H1 (cell line): ENCODE measurements around the gene WIPF1. TPM values are rescaled to one million over a fixed set of nuclear protein-coding genes. Genes with fewer than 3 reads are reported as not detected.
A peak's percentile ranks its signal among the peaks of the same experiment; 100 is the strongest.

Experiments used
- CTCF ChIA-PET: fragments of 300-600 bp; sonication (Branson Sonifier 250); formaldehyde crosslinking; loops from one replicate; lab custom pipeline; 2021; ENCODE audit not compliant: partially characterized antibody; lab: Charles Lee
- POLR2A ChIA-PET: fragments of 300-600 bp; sonication (Branson Sonifier 250); formaldehyde crosslinking; loops from one replicate; lab custom pipeline; 2021; ENCODE audit warnings: inconsistent platforms; ENCODE audit not compliant: partially characterized antibody; lab: Charles Lee
- DNase-seq, 2 experiments: peaks; one replicate each; pipeline versions ENCODE4 v3.0.0 to v3.0.0-alpha.2; 2010 to 2022; ENCODE audit warnings: low spot score in 2 of 2, low read depth in 1 of 2, mixed read lengths in 1 of 2
- FAIRE-seq: peaks from 2 replicates; lab custom pipeline; 2011; peaks lifted over from hg19 to GRCh38; lab: Jason Lieb, UNC
- H2AFZ ChIP-seq: 2 replicates; pipeline ENCODE4 v1.8.1; 2012; ENCODE audit warnings: low read length, inconsistent platforms
- H2AK5ac ChIP-seq: 2 replicates; pipeline ENCODE4 v1.6.1; 2013; ENCODE audit warnings: low read depth, low read length
- H2BK120ac ChIP-seq: replicated peaks from 2 replicates; pipeline ENCODE3; 2013; ENCODE audit warnings: low read depth, low read length, inconsistent platforms
- H2BK12ac ChIP-seq: 2 replicates; pipeline ENCODE4 v1.6.1; 2013; ENCODE audit warnings: low read depth, low read length
- H2BK15ac ChIP-seq: 2 replicates; pipeline ENCODE4 v1.6.1; 2013; ENCODE audit warnings: low read length
- H2BK20ac ChIP-seq: 2 replicates; pipeline ENCODE4 v1.6.1; 2013; ENCODE audit warnings: low read length
- H2BK5ac ChIP-seq: 2 replicates; pipeline ENCODE4 v1.6.1; 2013; ENCODE audit warnings: low read depth, low read length
- H3K14ac ChIP-seq: 2 replicates; pipeline ENCODE4 v1.6.1; 2013; ENCODE audit warnings: inconsistent platforms; ENCODE audit not compliant: insufficient read length
- H3K18ac ChIP-seq: 2 replicates; pipeline ENCODE4 v1.6.1; 2013; ENCODE audit warnings: low read length; ENCODE audit errors: extremely low read depth
- H3K23ac ChIP-seq: 2 replicates; pipeline ENCODE4 v1.6.1; 2013; ENCODE audit warnings: inconsistent platforms; ENCODE audit not compliant: insufficient read length
- H3K23me2 ChIP-seq: 2 replicates; pipeline ENCODE4 v1.6.1; 2013; ENCODE audit warnings: low read depth, low read length
- H3K27ac ChIP-seq: 2 replicates; pipeline ENCODE4 v1.6.1; 2011; ENCODE audit warnings: low read depth, low read length, inconsistent platforms
- H3K27me3 ChIP-seq, 4 experiments: replicated peaks in 1 of 4; 1 replicate in 1 of 4; 2 replicates in 3 of 4; pipeline versions ENCODE4 v1.6.1 to v1.8.1; 2011 to 2013; ENCODE audit warnings: low read length in 3 of 4, mild to moderate bottlenecking in 3 of 4, inconsistent platforms in 2 of 4, mixed read lengths in 2 of 4, moderate library complexity in 1 of 4; ENCODE audit not compliant: control insufficient read depth in 3 of 4, insufficient read depth in 3 of 4; ENCODE audit errors: extremely low read depth in 1 of 4
- H3K36me3 ChIP-seq, 4 experiments: 2 replicates each; pipeline versions ENCODE4 v1.6.1 to v1.8.1; 2011 to 2013; ENCODE audit warnings: mild to moderate bottlenecking in 4 of 4, low read length in 3 of 4, moderate library complexity in 2 of 4, control low read depth in 1 of 4, inconsistent platforms in 1 of 4; ENCODE audit not compliant: insufficient read depth in 4 of 4, control insufficient read depth in 2 of 4
- H3K4ac ChIP-seq: replicated peaks from 2 replicates; pipeline ENCODE3; 2013; ENCODE audit warnings: low read length, low read depth, mixed read lengths, inconsistent platforms; ENCODE audit not compliant: insufficient read length
- H3K4me1 ChIP-seq, 4 experiments: replicated peaks in 1 of 4; 1 replicate in 1 of 4; 2 replicates in 3 of 4; pipeline versions ENCODE4 v1.6.1 to v1.8.1; 2011 to 2013; ENCODE audit warnings: low read length in 3 of 4, inconsistent platforms in 2 of 4, mixed read lengths in 1 of 4; ENCODE audit not compliant: insufficient read depth in 4 of 4, control insufficient read depth in 3 of 4
- H3K4me2 ChIP-seq, 2 experiments: 2 replicates each; pipeline versions ENCODE4 v1.6.1 to v1.8.1; 2011 to 2013; ENCODE audit warnings: low read depth in 2 of 2, low read length in 2 of 2, control low read depth in 1 of 2, inconsistent platforms in 1 of 2, mild to moderate bottlenecking in 1 of 2; ENCODE audit not compliant: insufficient read depth in 1 of 2
- H3K4me3 ChIP-seq, 4 experiments: fragments of 200-600, 300-600 bp in 1 of 4; sonication (generic), shearing (Covaris generic), sonication (Bioruptor Twin) in 1 of 4; 2 replicates each; pipeline versions ENCODE4 v1.5.1 to v1.8.1; 2011 to 2016; ENCODE audit warnings: low read length in 4 of 4, low read depth in 3 of 4, control low read depth in 2 of 4, inconsistent platforms in 2 of 4, mild to moderate bottlenecking in 2 of 4, mixed read lengths in 1 of 4, moderate library complexity in 1 of 4; ENCODE audit not compliant: insufficient read depth in 2 of 4; ENCODE audit errors: extremely low read depth in 1 of 4
- H3K56ac ChIP-seq: replicated peaks from 2 replicates; pipeline ENCODE3; 2013; ENCODE audit warnings: low read depth, mild to moderate bottlenecking, mixed read lengths, low read length, inconsistent platforms; ENCODE audit not compliant: insufficient read length
- H3K79me1 ChIP-seq: 2 replicates; pipeline ENCODE4 v1.6.1; 2013; ENCODE audit warnings: low read depth, low read length, control low read depth
- H3K79me2 ChIP-seq, 2 experiments: 2 replicates each; pipeline versions ENCODE4 v1.6.1 to v1.8.1; 2012 to 2013; ENCODE audit warnings: low read length in 2 of 2, mild to moderate bottlenecking in 2 of 2, inconsistent platforms in 1 of 2; ENCODE audit not compliant: insufficient read depth in 2 of 2, control insufficient read depth in 1 of 2
- H3K9ac ChIP-seq, 4 experiments: replicated peaks in 1 of 4; 1 replicate in 1 of 4; 2 replicates in 3 of 4; pipeline versions ENCODE4 v1.6.1 to v1.8.1; 2011 to 2013; ENCODE audit warnings: low read depth in 3 of 4, low read length in 3 of 4, control low read depth in 2 of 4, mild to moderate bottlenecking in 2 of 4, moderate library complexity in 2 of 4, inconsistent platforms in 1 of 4; ENCODE audit errors: extremely low read depth in 1 of 4
- H3K9me3 ChIP-seq, 2 experiments: 2 replicates each; pipeline versions ENCODE4 v1.6.1 to v1.8.1; 2012 to 2013; ENCODE audit warnings: mild to moderate bottlenecking in 2 of 2, moderate library complexity in 2 of 2, control low read depth in 1 of 2, inconsistent platforms in 1 of 2, low read depth in 1 of 2, low read length in 1 of 2, mixed read lengths in 1 of 2; ENCODE audit not compliant: insufficient read depth in 2 of 2
- H4K20me1 ChIP-seq, 2 experiments: replicated peaks in 1 of 2; 2 replicates each; pipeline versions ENCODE3 to v1.8.1; 2011 to 2013; ENCODE audit warnings: inconsistent platforms in 2 of 2, low read length in 2 of 2, mild to moderate bottlenecking in 1 of 2; ENCODE audit not compliant: insufficient read depth in 2 of 2, control insufficient read depth in 1 of 2
- H4K5ac ChIP-seq: 2 replicates; pipeline ENCODE4 v1.6.1; 2013; ENCODE audit warnings: low read length, low read depth, mixed read lengths, inconsistent platforms; ENCODE audit not compliant: insufficient read length
- H4K8ac ChIP-seq: 2 replicates; pipeline ENCODE4 v1.8.0; 2013; ENCODE audit warnings: mild to moderate bottlenecking, moderate library complexity, low read length, inconsistent platforms; ENCODE audit not compliant: insufficient read depth; ENCODE audit errors: extremely low read depth
- H4K91ac ChIP-seq: replicated peaks from 2 replicates; pipeline ENCODE3; 2013; ENCODE audit warnings: low read length, mixed read lengths, inconsistent platforms; ENCODE audit not compliant: insufficient read length
- ASH2L ChIP-seq: fragments of 200-600, 300-600 bp; sonication (generic); IDR thresholded peaks from one replicate; pipeline ENCODE4 v1.7.1; 2017; ENCODE audit warnings: low read length
- EP300 ChIP-seq, 2 experiments: IDR thresholded peaks; 1 replicate in 1 of 2; 2 replicates in 1 of 2; pipeline ENCODE4 v1.6.1; 2011 to 2012; ENCODE audit warnings: low read depth in 2 of 2, low read length in 2 of 2, mild to moderate bottlenecking in 2 of 2, borderline replicate concordance in 1 of 2, inconsistent platforms in 1 of 2, moderate library complexity in 1 of 2
- FOSL1 ChIP-seq: IDR thresholded peaks from 2 replicates; pipeline ENCODE4 v1.6.1; 2011; ENCODE audit warnings: mild to moderate bottlenecking, low read depth, low read length, moderate library complexity; ENCODE audit not compliant: insufficient read depth
- HDAC6 ChIP-seq: IDR thresholded peaks from one replicate; pipeline ENCODE4 v1.7.1; 2012; ENCODE audit warnings: low read depth, mild to moderate bottlenecking, inconsistent platforms, low read length, moderate library complexity
- JUN ChIP-seq: IDR thresholded peaks from 2 replicates; pipeline ENCODE4 v1.6.1; 2011; ENCODE audit warnings: low read depth, mild to moderate bottlenecking, improper control_type of control experiment, low read length
- MAFK ChIP-seq: IDR thresholded peaks from 2 replicates; pipeline ENCODE4 v1.6.1; 2012; ENCODE audit warnings: low read depth, mild to moderate bottlenecking, improper control_type of control experiment, low read length
- NRF1 ChIP-seq: IDR thresholded peaks from 2 replicates; pipeline ENCODE4 v1.6.1; 2011; ENCODE audit warnings: mild to moderate bottlenecking, low read depth, low read length, improper control_type of control experiment
- POU5F1 ChIP-seq: IDR thresholded peaks from 2 replicates; pipeline ENCODE4 v1.6.1; 2011; ENCODE audit warnings: low read depth, mild to moderate bottlenecking, low read length, moderate library complexity
- RBBP5 ChIP-seq: IDR thresholded peaks from 2 replicates; pipeline ENCODE4 v1.7.1; 2012; ENCODE audit warnings: low read depth, mild to moderate bottlenecking, inconsistent platforms, low read length, moderate library complexity, borderline replicate concordance
- RXRA ChIP-seq: IDR thresholded peaks from 2 replicates; pipeline ENCODE4 v1.6.1; 2011; ENCODE audit warnings: low read depth, mild to moderate bottlenecking, low read length, moderate library complexity; ENCODE audit not compliant: insufficient read depth
- SIX5 ChIP-seq: IDR thresholded peaks from 2 replicates; pipeline ENCODE4 v1.6.1; 2011; ENCODE audit warnings: mild to moderate bottlenecking, low read depth, low read length
- SP1 ChIP-seq: IDR thresholded peaks from 2 replicates; pipeline ENCODE4 v1.6.1; 2011; ENCODE audit warnings: low read depth, low read length
- TEAD4 ChIP-seq: IDR thresholded peaks from 2 replicates; pipeline ENCODE4 v1.6.1; 2012; ENCODE audit warnings: low read depth, low read length, inconsistent platforms, mixed read lengths
- YY1 ChIP-seq: IDR thresholded peaks from 2 replicates; pipeline ENCODE4 v1.6.1; 2011; ENCODE audit warnings: low read depth, mild to moderate bottlenecking, low read length
- ZNF274 ChIP-seq: IDR thresholded peaks from 2 replicates; pipeline ENCODE4 v1.7.0; 2012; ENCODE audit warnings: low read length, borderline replicate concordance; ENCODE audit errors: extremely low read depth
- WGBS, 2 experiments: shearing (Covaris generic) in 1 of 2; methylation state at CpG; one replicate each; pipeline versions ENCODE4 v1.1.6 to v1.1.7; 2013 to 2015; ENCODE audit warnings: low lambda C conversion rate in 2 of 2, mixed read lengths in 2 of 2, inconsistent platforms in 1 of 2, low coverage in 1 of 2, missing lambda C conversion rate in 1 of 2; ENCODE audit not compliant: insufficient replicate concordance in 2 of 2, insufficient coverage in 1 of 2, insufficient read length in 1 of 2; ENCODE audit errors: extremely low coverage in 1 of 2, missing lambda C conversion rate in 1 of 2; 5-methylcytosine and 5-hydroxymethylcytosine counted together
- polyA plus RNA-seq, 7 experiments: library from polyadenylated mRNA; depleted of rRNA in 3 of 7; stranded (reverse) in 5 of 7; unstranded in 2 of 7; fragments of >200 nt in 5 of 7; fragments of 200-250 nt in 2 of 7; gene quantifications; 1 replicate in 5 of 7; 2 replicates in 1 of 7; 4 replicates in 1 of 7; pipeline versions ENCODE4 v1.2.1 to v1.2.3, GENCODE V29; 2011 to 2013; ENCODE audit warnings: missing spikeins in 2 of 7, mixed read lengths in 2 of 7
- total RNA-seq: library from RNA; stranded (reverse); fragmentation: NEBNext Ultra II Directional; extraction: Animal tissue kit (Norgen Biotek cat#: 25700); gene quantifications from 2 replicates; pipeline ENCODE4 v1.2.1, GENCODE V29; 2021

WIPF1 gene
- total and polyA plus RNA-seq, 2 of the 8 experiments (the other 6 are each of a cell fraction or from before 2014, with no cell fraction given), result 4.7 to 5.2 TPM

DNA sequence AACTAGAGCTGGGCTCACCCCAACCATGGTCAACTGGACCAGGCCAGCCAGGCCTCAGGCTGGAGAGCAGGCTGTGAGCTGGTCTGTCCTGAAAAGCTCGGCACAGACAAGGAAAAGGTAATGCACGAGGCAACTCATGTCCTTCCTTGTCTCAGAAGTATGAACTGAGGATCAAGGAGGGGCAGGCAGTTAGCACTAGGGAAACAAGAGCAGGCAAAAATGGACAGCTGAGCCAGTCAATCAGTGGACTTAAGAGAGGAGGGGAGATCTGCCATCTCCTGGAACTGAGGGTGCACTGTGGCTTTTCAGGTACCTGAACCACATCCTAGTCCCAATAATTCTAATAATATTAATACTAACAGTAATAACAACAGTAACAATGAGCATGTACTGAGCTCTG, 20.6 kb upstream of the WIPF1 start:
- FAIRE-seq, result no peak
- H2AFZ ChIP-seq, result no peak overlapping the region
- no peak for TF ChIP-seq NRF1
- no peak for TF ChIP-seq ZNF274
- no peak for TF ChIP-seq HDAC6
- no peak for TF ChIP-seq SP1
- TF ChIP-seq RBBP5, result no peak
- no peak for TF ChIP-seq EP300 (IDR thresholded peaks at IDR 0.05; ENCODE audit: borderline replicate concordance in 1 of 2, low read depth in 2 of 2, low read length in 2 of 2)
- TF ChIP-seq SIX5, result no peak
- TF ChIP-seq RXRA, result no peak
- no peak for TF ChIP-seq JUN
- TF ChIP-seq TEAD4, result no peak
- TF ChIP-seq FOSL1, result no peak
- TF ChIP-seq YY1, result no peak
- no peak for TF ChIP-seq ASH2L
- TF ChIP-seq MAFK, result no peak
- no peak for TF ChIP-seq POU5F1

More for the DNA sequence above, 20.6 kb upstream of the WIPF1 start:
- Histone ChIP-seq H2BK120ac (no peak overlapping the region), H3K56ac (no peak overlapping the region), H2BK15ac (no peak overlapping the region), H3K23ac (no peak overlapping the region), H3K9ac (no peak overlapping the region), H3K14ac (no peak overlapping the region), H3K9me3 (no peaks in the 10 kb centered on the region), H3K79me2 (no peaks in the 10 kb centered on the region), H3K27me3 (no peaks in the 10 kb centered on the region), H4K8ac (peak overlapping the region; percentile 3; the same call in 1 of the 2 replicates), H4K20me1 (no peaks in the 10 kb centered on the region), H3K4me1 (no peaks in the 10 kb centered on the region), H3K23me2 (no peaks in the 10 kb centered on the region), H3K4me2 (no peak overlapping the region), H2AK5ac (no peak overlapping the region), H4K5ac (no peak overlapping the region), H2BK20ac (no peak overlapping the region), H3K18ac (no peak overlapping the region), H4K91ac (no peak overlapping the region), H2BK12ac (no peak overlapping the region), H3K4me3 (no peak overlapping the region), H3K36me3 (no peaks in the 10 kb centered on the region), H3K27ac (no peak overlapping the region), H3K79me1 (no peaks in the 10 kb centered on the region), H3K4ac (no peak overlapping the region), H2BK5ac (no peak overlapping the region)
- ChIA-PET POLR2A (no interaction called here), CTCF (interaction anchor here (0.6 to 1.0 kb wide), 2 partner anchors 16 to 75 kb away, joined by 3 to 4 read pairs; no protein-coding TSS in a partner anchor)
- WGBS, 2 experiments, result 78% methylated on average over 2 of the region's 2 CpGs; no CpG with 5 or more reads in 1 of the 2 experiments
- DNase-seq, result no peak
